Liver (tissue), 3 donors: ENCODE measurements around the gene RAPGEF6.

Experiments used
- ATF3 ChIP-seq: IDR thresholded peaks from 2 replicates; pipeline ENCODE4 v1.6.1; 2016; ENCODE audit warnings: antibody characterized with exemption
- CTCF ChIP-seq: fragments of 150-350 bp; IDR thresholded peaks from 2 replicates; pipeline ENCODE4 v1.5.1; 2017; ENCODE audit warnings: improper control_type of control experiment, low read depth, low read length; ENCODE audit not compliant: missing input control
- MAX ChIP-seq: IDR thresholded peaks from 2 replicates; pipeline ENCODE4 v1.6.1; 2016; ENCODE audit warnings: antibody characterized with exemption
- RAD21 ChIP-seq, 2 donors: IDR thresholded peaks; 2 replicates each; pipeline ENCODE4 v1.6.1; 2016; ENCODE audit warnings: antibody characterized with exemption in 2 of 2, mild to moderate bottlenecking in 2 of 2
- YY1 ChIP-seq: IDR thresholded peaks from 2 replicates; pipeline ENCODE4 v1.6.1; 2016; ENCODE audit warnings: antibody characterized with exemption, mild to moderate bottlenecking
- donor health status: healthy.
- donor health status: healthy.

- TF ChIP-seq YY1 (no peak), CTCF (no peak), ATF3 (no peak), MAX (no peak), RAD21 (IDR thresholded peaks at IDR 0.05) (no peak)
Observed at GRCh38 chr5:131513780-131514179, 121.2 kb downstream of the RAPGEF6 start.
